ENCODE data around the gene MYMK. TPM values are rescaled to one million over a fixed set of nuclear protein-coding genes. Genes with fewer than 3 reads are reported as not detected.

The MYMK gene
- total and polyA plus RNA-seq, 2 of the 13 experiments (the other 11 are each of a cell fraction or from before 2014, with no cell fraction given), result not detected

- Histone ChIP-seq H3K4me1 (ENCODE audit: insufficient read depth, low read length) (peaks cover 56% of the 10 kb centered on the region), H3K9me3 (ENCODE audit: low read length) (no peaks in the 10 kb centered on the region), H2AFZ (ENCODE audit: low read length) (no peak overlapping the region), H3K36me3 (replicated peaks in 1 of 2; ENCODE audit: control insufficient read depth in 1 of 2, insufficient read depth in 2 of 2, low read length in 2 of 2) (no peaks in the 10 kb centered on the region), H3K4me2 (ENCODE audit: low read depth, low read length) (no peak overlapping the region), H3K4me3 (replicated peaks in 1 of 3; ENCODE audit: insufficient read depth in 1 of 3, low read depth in 2 of 3, low read length in 3 of 3) (no peak overlapping the region), H3K27me3 (ENCODE audit: control insufficient read depth in 1 of 2, insufficient read depth in 2 of 2, low read length in 2 of 2) (peaks cover 2 to 31% of the 10 kb centered on the region in 2 experiments; a peak in 3 of 5 replicates), H3K79me2 (ENCODE audit: insufficient read depth, low read length) (no peaks in the 10 kb centered on the region), H3K9ac (ENCODE audit: insufficient read depth, low read depth, low read length) (no peak overlapping the region), H3K27ac (ENCODE audit: extremely low read length, insufficient read depth, low read length) (no peak overlapping the region), H4K20me1 (ENCODE audit: insufficient read depth, low read length) (no peaks in the 10 kb centered on the region)
- no peak for FAIRE-seq
- no peak for ATAC-seq
- intact Hi-C loops (cut with micrococcal nuclease; ENCODE audit: unreplicated experiment), result no loop called here
- CTCF ChIA-PET (ENCODE audit: low intra/inter-chr PET ratio, low total read pairs), result no interaction called here
- POLR2A ChIA-PET, result no interaction called here
- in situ Hi-C loops (cut with HindIII; ENCODE audit: extremely low pct_ligation_motif_present, low pct_unique_long_range_greater_than_20kb), result no loop called here
- BruUV-seq (replicated peaks), result no TSS peak
- DNase-seq (ENCODE audit: low spot score), result no peak
- 47% methylated on average over 5 of the region's 8 CpGs for WGBS (ENCODE audit: low lambda C conversion rate)
- TF ChIP-seq RBM39 (IDR thresholded peaks at IDR 0.05; ENCODE audit: low read depth, low read length, poor library complexity, severe bottlenecking), result no peak
- no peak for TF ChIP-seq ZNF136 (CRISPR knock-in tag; IDR thresholded peaks at IDR 0.05; ENCODE audit: low read depth)
- TF ChIP-seq ZNF577 (CRISPR knock-in tag; IDR thresholded peaks at IDR 0.05; ENCODE audit: borderline replicate concordance, low read depth), result no peak
- TF ChIP-seq ZNF614 (CRISPR knock-in tag; IDR thresholded peaks at IDR 0.05; ENCODE audit: borderline replicate concordance), result no peak
- no peak for TF ChIP-seq EEA1 (CRISPR knock-in tag; IDR thresholded peaks at IDR 0.05; ENCODE audit: borderline replicate concordance)
- TF ChIP-seq ZNF782 (CRISPR knock-in tag; IDR thresholded peaks at IDR 0.05; ENCODE audit: borderline replicate concordance), result no peak
- no peak for TF ChIP-seq ZNF605 (CRISPR knock-in tag; IDR thresholded peaks at IDR 0.05)
- TF ChIP-seq MTA1 (CRISPR knock-in tag; IDR thresholded peaks at IDR 0.05; ENCODE audit: borderline replicate concordance), result no peak
Measured at GRCh38 chr9:133508046-133508445, 16.7 kb downstream of the MYMK start.
